Measurements from ENCODE around the gene COL4A3. TPM values are rescaled to one million over a fixed set of nuclear protein-coding genes. Genes with fewer than 3 reads are reported as not detected.

COL4A3 gene
- total and polyA plus RNA-seq, 2 donors (not counting 3 experiments of a cell fraction or from before 2014, with no cell fraction given) = not detected

DNA sequence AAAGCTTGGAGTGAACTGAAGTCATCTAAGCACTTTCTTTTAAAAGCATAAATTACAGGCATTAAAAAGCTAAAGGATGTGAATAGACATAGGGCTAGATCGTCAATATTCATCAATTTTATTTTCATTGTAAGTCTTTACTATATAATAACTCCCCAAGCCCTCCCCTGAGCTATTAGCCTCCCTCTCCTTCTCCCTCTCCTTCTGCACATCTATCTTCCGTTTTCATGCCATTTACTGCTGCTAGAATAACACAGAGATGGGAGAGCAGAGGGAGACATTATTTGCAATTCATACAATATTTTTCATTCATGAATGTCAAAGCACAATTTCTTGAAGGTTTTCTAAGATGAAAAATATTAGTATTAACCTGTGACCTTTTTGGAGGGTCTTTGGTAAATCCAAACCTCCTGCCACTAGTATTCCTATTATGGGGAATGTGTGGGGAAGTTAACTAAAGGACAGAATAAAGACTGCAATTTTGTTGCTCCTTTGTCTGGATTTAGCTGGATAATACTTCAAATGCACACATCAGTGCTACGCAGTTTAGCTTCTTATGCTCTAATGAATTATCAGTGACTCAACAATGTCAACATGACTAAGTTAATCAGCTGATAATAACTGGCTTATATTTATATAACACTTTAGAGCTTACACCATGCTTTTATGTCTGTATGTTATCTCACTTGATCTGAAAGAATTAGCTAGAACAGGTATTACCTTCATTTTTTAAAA lies 132.4 kb downstream of the COL4A3 start:
- H3K4me1 ChIP-seq (ENCODE audit: control insufficient read depth, extremely low read depth, insufficient read depth, low read length) = no peaks in the 10 kb centered on the region
- TF ChIP-seq MYC (IDR thresholded peaks at IDR 0.05; ENCODE audit: low read depth, low read length) = no peak
- no peak for TF ChIP-seq POLR2AphosphoS5 (IDR thresholded peaks at IDR 0.05; ENCODE audit: insufficient read depth, low read depth, low read length)
- TF ChIP-seq GATA2 (IDR thresholded peaks at IDR 0.05; ENCODE audit: insufficient read depth, insufficient read length, low read depth, low read length) = no peak
- TF ChIP-seq POLR2A (IDR thresholded peaks at IDR 0.05; ENCODE audit: low read depth, low read length) = no peak
- no peak for TF ChIP-seq EZH2 (IDR thresholded peaks at IDR 0.05; ENCODE audit: borderline replicate concordance, low read depth, low read length, severe bottlenecking)
- TF ChIP-seq, protein P1, sequence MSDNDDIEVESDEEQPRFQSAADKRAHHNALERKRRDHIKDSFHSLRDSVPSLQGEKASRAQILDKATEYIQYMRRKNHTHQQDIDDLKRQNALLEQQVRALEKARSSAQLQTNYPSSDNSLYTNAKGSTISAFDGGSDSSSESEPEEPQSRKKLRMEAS (IDR thresholded peaks at IDR 0.05; ENCODE audit: insufficient read depth, insufficient read length) = no peak
- no peak for TF ChIP-seq FOS (IDR thresholded peaks at IDR 0.05; ENCODE audit: borderline replicate concordance, insufficient read depth, low read length)
- TF ChIP-seq, protein P2, sequence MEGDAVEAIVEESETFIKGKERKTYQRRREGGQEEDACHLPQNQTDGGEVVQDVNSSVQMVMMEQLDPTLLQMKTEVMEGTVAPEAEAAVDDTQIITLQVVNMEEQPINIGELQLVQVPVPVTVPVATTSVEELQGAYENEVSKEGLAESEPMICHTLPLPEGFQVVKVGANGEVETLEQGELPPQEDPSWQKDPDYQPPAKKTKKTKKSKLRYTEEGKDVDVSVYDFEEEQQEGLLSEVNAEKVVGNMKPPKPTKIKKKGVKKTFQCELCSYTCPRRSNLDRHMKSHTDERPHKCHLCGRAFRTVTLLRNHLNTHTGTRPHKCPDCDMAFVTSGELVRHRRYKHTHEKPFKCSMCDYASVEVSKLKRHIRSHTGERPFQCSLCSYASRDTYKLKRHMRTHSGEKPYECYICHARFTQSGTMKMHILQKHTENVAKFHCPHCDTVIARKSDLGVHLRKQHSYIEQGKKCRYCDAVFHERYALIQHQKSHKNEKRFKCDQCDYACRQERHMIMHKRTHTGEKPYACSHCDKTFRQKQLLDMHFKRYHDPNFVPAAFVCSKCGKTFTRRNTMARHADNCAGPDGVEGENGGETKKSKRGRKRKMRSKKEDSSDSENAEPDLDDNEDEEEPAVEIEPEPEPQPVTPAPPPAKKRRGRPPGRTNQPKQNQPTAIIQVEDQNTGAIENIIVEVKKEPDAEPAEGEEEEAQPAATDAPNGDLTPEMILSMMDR (IDR thresholded peaks at IDR 0.05; ENCODE audit: extremely low read depth in 1 of 2, insufficient read depth in 1 of 2, low read depth in 1 of 2, low read length in 2 of 2) = no peak
- no peak for TF ChIP-seq JUN (IDR thresholded peaks at IDR 0.05; ENCODE audit: borderline replicate concordance, insufficient read depth, insufficient read length, low read depth)
- dilution Hi-C loops (cut with MboI; ENCODE audit: extremely low pct_ligation_motif_present, low sequenced_read_pairs) (no loop called here), intact Hi-C loops (cut with micrococcal nuclease) (no loop called here)
- no TSS peak for BruUV-seq (replicated peaks)
- no peak overlapping the region for H3K4me3 ChIP-seq (replicated peaks in 1 of 3; ENCODE audit: insufficient read depth in 1 of 3, low read depth in 1 of 3, low read length in 3 of 3)
- CTCF ChIA-PET = interaction anchor here (0.9 to 1.2 kb wide), 3 partner anchors 10 to 469 kb away, joined by 3 to 5 read pairs (median 3); no protein-coding TSS in a partner anchor
- no peak overlapping the region for H2AFZ ChIP-seq (ENCODE audit: low read depth, low read length)
- DNase-seq (ENCODE audit: low read depth, low spot score) (no peak), FAIRE-seq (no peak)
- no peaks in the 10 kb centered on the region for H3K79me2 ChIP-seq (ENCODE audit: control insufficient read depth, insufficient read depth, low read length)
- H3K4me2 ChIP-seq (ENCODE audit: insufficient read depth, low read length) = no peak overlapping the region
- no peaks in the 10 kb centered on the region for H3K27me3 ChIP-seq (ENCODE audit: control insufficient read depth in 2 of 2, insufficient read depth in 2 of 2, low read length in 2 of 2)
- no peak overlapping the region for H3K27ac ChIP-seq (ENCODE audit: insufficient read depth, low read depth, low read length)
- POLR2A ChIA-PET = no interaction called here
- no peaks in the 10 kb centered on the region for H4K20me1 ChIP-seq (replicated peaks; ENCODE audit: control insufficient read depth, extremely low read depth, insufficient read depth, low read length)
- H3K9ac ChIP-seq (replicated peaks; ENCODE audit: extremely low read depth, insufficient read depth, low read length) = no peak overlapping the region
- no peaks in the 10 kb centered on the region for H3K9me3 ChIP-seq (replicated peaks; ENCODE audit: control insufficient read depth, insufficient read depth, low read length)
- H3K9me1 ChIP-seq (replicated peaks; ENCODE audit: control insufficient read depth, extremely low read depth, insufficient read depth, low read length) = no peaks in the 10 kb centered on the region
- H3K36me3 ChIP-seq (ENCODE audit: control insufficient read depth in 2 of 2, extremely low read depth in 1 of 2, insufficient read depth in 2 of 2, low read length in 2 of 2) = no peaks in the 10 kb centered on the region
